ENCODE measurements around the gene SPHKAP. TPM values are rescaled to one million over a fixed set of nuclear protein-coding genes. Genes with fewer than 3 reads are reported as not detected.

The SPHKAP gene
- total RNA-seq, 4 donors from 2014 or later, result under 0.01 TPM; not detected in 3

DNA sequence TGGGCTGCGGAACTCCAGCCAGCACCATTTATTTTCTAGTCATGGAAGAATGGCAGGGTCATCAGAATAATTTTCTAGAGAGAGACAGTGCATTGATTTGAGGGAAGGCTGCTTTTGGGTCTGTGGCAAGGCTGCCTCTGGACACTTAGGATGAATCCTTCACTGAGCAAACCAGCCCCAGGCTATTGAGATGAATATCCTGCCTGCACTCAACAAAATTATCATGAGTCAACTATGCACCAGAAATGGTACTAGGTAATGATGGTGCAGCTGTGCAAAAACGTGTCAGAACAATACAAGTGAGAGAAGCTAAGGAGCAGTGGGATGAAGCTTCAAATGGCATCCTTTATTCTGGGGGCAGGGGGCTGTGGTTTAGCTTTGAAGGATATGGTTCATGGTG is 115.8 kb downstream of the SPHKAP start:
- Histone ChIP-seq H3K4me1 (no peaks in the 10 kb centered on the region), H3K27me3 (no peaks in the 10 kb centered on the region), H3K36me3 (no peaks in the 10 kb centered on the region), H3K4me3 (no peak overlapping the region), H3K27ac (no peak overlapping the region), H3K9me3 (no peaks in the 10 kb centered on the region)
- DNase-seq, result no peak
- intact Hi-C loops (cut with DNase I), result no loop called here
- no peak for TF ChIP-seq POLR2A (IDR thresholded peaks at IDR 0.05)
- TF ChIP-seq, protein P1, sequence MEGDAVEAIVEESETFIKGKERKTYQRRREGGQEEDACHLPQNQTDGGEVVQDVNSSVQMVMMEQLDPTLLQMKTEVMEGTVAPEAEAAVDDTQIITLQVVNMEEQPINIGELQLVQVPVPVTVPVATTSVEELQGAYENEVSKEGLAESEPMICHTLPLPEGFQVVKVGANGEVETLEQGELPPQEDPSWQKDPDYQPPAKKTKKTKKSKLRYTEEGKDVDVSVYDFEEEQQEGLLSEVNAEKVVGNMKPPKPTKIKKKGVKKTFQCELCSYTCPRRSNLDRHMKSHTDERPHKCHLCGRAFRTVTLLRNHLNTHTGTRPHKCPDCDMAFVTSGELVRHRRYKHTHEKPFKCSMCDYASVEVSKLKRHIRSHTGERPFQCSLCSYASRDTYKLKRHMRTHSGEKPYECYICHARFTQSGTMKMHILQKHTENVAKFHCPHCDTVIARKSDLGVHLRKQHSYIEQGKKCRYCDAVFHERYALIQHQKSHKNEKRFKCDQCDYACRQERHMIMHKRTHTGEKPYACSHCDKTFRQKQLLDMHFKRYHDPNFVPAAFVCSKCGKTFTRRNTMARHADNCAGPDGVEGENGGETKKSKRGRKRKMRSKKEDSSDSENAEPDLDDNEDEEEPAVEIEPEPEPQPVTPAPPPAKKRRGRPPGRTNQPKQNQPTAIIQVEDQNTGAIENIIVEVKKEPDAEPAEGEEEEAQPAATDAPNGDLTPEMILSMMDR (IDR thresholded peaks at IDR 0.05), result no peak
- 49 to 68% methylated on average over 2 of the region's 2 CpGs for WGBS, 2 donors

DNA sequence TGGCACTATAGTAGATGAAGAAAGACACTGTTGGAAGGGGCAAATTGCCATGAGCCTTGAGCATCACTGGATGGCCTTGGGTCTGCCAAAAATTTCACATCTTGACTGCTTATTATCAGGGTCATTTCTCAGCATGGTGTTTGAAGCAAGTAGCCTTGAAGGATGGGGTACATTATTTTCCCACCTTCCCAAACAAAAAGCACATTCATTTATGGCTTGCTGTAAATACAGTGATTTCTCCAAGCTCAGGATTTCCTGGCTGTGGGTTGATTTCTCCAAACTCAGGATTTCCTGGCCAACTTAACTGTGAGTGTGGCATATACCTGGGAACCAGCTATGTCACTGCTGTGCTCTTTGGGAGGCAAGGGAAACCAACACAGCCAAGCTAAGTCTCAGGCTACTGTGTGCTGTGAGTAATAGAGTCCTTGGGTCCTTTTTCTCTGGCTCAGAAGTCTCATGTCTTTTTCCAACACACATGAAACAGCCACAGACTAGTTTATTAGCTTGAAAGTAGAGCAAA is 116.6 kb downstream of the SPHKAP start:
- no peaks in the 10 kb centered on the region for H3K4me1 ChIP-seq
- no peak overlapping the region for H3K4me3 ChIP-seq
- no peaks in the 10 kb centered on the region for H3K9me3 ChIP-seq
- no peaks in the 10 kb centered on the region for H3K27me3 ChIP-seq
- intact Hi-C loops (cut with DNase I), result no loop called here
- no peak overlapping the region for H3K27ac ChIP-seq
- DNase-seq, result no peak
- H3K36me3 ChIP-seq, result no peaks in the 10 kb centered on the region
- TF ChIP-seq, protein P1 (IDR thresholded peaks at IDR 0.05), result no peak
- TF ChIP-seq POLR2A (IDR thresholded peaks at IDR 0.05), result no peak

DNA sequence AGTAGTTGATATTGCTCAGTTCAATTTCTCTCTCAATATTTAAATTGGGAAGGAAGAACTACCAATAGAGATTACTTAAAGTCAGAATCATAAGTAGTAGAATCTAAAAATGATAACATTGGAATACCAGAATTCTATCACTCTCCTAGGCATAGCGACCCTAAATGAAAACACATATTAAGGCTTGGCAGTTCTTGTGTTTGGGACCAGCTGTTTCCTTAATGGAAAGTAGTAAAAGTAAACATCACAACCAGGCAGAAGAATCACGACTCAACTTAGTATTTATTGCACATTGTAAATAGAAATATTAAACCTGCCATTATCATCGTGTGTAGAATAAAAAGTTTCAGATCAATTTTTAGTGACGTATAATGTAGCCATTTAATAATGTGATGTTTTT is 117.5 kb downstream of the SPHKAP start:
- Histone ChIP-seq H3K9me3 (no peaks in the 10 kb centered on the region), H3K4me1 (no peaks in the 10 kb centered on the region), H3K36me3 (no peaks in the 10 kb centered on the region), H3K4me3 (no peak overlapping the region), H3K27ac (no peak overlapping the region), H3K27me3 (no peaks in the 10 kb centered on the region)
- WGBS, 2 donors, result 57 to 61% methylated on average over 4 of the region's 4 CpGs
- TF ChIP-seq, protein P1 (IDR thresholded peaks at IDR 0.05), result no peak
- no peak for TF ChIP-seq POLR2A (IDR thresholded peaks at IDR 0.05)
- intact Hi-C loops (cut with DNase I), result no loop called here
- DNase-seq, result no peak

DNA sequence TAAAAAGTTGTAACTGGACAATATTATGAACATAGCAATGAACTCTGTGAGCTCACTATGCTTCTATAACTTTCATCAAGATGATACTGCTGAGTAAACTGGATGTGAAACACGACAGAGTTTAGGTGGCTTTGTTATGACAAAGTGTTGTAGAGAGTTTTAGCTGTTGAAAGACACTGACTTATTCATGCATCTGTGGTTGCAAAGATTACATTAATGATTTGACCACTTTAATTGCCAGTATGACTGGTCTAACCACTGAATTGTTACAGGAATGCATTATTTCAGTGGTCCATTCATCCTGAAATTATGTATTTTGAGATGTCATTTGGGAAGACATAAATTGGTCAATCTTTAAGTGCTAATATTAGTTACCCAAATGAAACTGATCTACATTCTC is 117.9 kb downstream of the SPHKAP start:
- intact Hi-C loops (cut with DNase I), result no loop called here
- no peak for DNase-seq
- WGBS, 2 donors, result 36 to 62% methylated on average over 1 of the region's 1 CpG

DNA sequence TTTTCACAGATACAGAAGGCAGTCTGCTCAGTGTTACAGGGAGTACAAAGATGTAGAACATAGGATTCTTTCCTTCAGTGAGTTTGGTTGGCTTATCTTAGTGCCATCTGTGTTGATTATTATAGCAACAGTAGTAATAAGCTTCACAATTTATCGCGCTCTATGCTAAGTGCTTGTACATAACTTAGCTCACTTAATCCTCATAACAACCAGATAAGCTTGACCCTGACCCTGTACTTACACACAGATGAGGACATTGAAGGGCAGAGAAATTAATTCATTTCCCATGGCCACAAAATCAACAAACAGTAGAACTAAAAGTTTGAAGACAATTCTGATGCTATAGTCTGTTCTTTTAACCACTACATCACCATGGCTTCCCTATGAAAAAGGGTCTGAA is 121.8 kb downstream of the SPHKAP start:
- DNase-seq, result no peak
- Histone ChIP-seq H3K27me3 (no peaks in the 10 kb centered on the region), H3K27ac (no peak overlapping the region), H3K4me3 (no peak overlapping the region), H3K4me1 (no peaks in the 10 kb centered on the region), H3K9me3 (no peaks in the 10 kb centered on the region), H3K36me3 (no peaks in the 10 kb centered on the region)
- WGBS, 2 donors, result 77 to 93% methylated on average over 2 of the region's 2 CpGs
- TF ChIP-seq, protein P1 (IDR thresholded peaks at IDR 0.05), result no peak
- no peak for TF ChIP-seq POLR2A (IDR thresholded peaks at IDR 0.05)
- intact Hi-C loops (cut with DNase I), result no loop called here

More for the DNA sequence above, 117.9 kb downstream of the SPHKAP start:
- no peaks in the 10 kb centered on the region for H3K36me3 ChIP-seq
- no peak overlapping the region for H3K4me3 ChIP-seq
- no peaks in the 10 kb centered on the region for H3K27me3 ChIP-seq
- H3K9me3 ChIP-seq, result no peaks in the 10 kb centered on the region
- TF ChIP-seq, protein P1 (IDR thresholded peaks at IDR 0.05), result no peak
- no peak for TF ChIP-seq POLR2A (IDR thresholded peaks at IDR 0.05)
- no peaks in the 10 kb centered on the region for H3K4me1 ChIP-seq
- no peak overlapping the region for H3K27ac ChIP-seq
